Measurements from ENCODE around the gene CELA3A. TPM values are rescaled to one million over a fixed set of nuclear protein-coding genes. Genes with fewer than 3 reads are reported as not detected.

CELA3A gene
- polyA plus RNA-seq, 2 of the 4 experiments (the other 2 are of a cell fraction), result not detected

DNA sequence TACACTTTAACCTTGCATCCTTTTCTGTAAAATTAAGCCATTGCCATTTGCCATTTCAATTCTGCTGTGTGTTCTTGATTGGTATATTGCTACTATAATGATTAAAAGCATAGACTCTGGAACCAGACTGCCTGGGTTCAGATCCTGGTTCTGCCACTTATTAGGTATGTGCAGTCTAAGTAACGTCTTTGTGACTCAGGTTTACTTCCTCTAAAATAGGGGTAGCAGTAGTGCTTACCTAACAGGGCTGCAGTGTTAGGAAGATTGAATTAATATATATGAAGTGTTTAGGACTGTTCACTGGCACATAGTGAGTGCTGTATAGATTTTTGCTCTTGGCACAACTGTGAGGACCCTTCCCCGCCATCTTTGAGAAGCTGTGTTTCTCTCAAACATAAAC, 55.5 kb downstream of the CELA3A start:
- FAIRE-seq (no peak), DNase-seq (ENCODE audit: low read depth in 1 of 2, low spot score in 1 of 2) (no peak), ATAC-seq (no peak)
- H3K4me2 ChIP-seq, result no peak overlapping the region
- peaks cover 18% of the 10 kb centered on the region for H3K4me1 ChIP-seq
- ChIA-PET POLR2A (no interaction called here), CTCF (no interaction called here)
- WGBS (ENCODE audit: missing lambda C conversion rate), result 84% methylated on average over 2 of the region's 2 CpGs
- no peak overlapping the region for H3K27ac ChIP-seq
- no peaks in the 10 kb centered on the region for H3K9me3 ChIP-seq
- TF ChIP-seq TFCP2L1 (CRISPR knock-in tag; IDR thresholded peaks at IDR 0.05), result no peak
- no peak for TF ChIP-seq HOXA7 (CRISPR knock-in tag; IDR thresholded peaks at IDR 0.05)
- TF ChIP-seq, protein P1, sequence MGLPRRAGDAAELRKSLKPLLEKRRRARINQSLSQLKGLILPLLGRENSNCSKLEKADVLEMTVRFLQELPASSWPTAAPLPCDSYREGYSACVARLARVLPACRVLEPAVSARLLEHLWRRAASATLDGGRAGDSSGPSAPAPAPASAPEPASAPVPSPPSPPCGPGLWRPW (IDR thresholded peaks at IDR 0.05), result no peak
- TF ChIP-seq HOXB5 (CRISPR knock-in tag; IDR thresholded peaks at IDR 0.05), result no peak
- no peak for TF ChIP-seq RCOR1 (IDR thresholded peaks at IDR 0.05; ENCODE audit: low read depth, low read length)
- no peak for TF ChIP-seq SMC3 (IDR thresholded peaks at IDR 0.05)
- TF ChIP-seq RNF2 (IDR thresholded peaks at IDR 0.05; ENCODE audit: borderline replicate concordance, low read depth), result no peak
- no peak for TF ChIP-seq ZNF302 (CRISPR knock-in tag; IDR thresholded peaks at IDR 0.05)
- no peak overlapping the region for H3K4me3 ChIP-seq

DNA sequence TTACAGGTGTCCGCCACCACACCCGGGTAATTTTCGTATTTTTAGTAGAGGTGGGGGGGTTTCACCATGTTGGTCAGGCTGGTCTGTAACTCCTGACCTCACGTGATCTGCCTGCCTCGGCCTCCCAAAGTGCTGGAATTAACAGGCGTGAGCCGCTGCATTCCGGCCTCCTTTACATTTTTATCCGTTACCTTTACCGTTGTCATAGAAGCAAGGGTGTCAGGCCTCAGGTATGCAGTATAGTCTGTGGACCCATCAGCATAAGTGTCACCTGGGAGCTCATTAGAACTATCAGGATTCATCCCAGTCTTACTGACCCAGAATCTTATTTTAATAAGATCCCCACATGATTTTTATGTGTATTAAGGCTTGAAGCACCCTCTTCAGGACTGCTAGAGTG, 56.4 kb downstream of the CELA3A start:
- FAIRE-seq, result no peak
- H3K4me2 ChIP-seq, result no peak overlapping the region
- no peak overlapping the region for H3K4me3 ChIP-seq
- peaks cover 20% of the 10 kb centered on the region for H3K4me1 ChIP-seq
- no peak for ATAC-seq
- ChIA-PET POLR2A (no interaction called here), CTCF (no interaction called here)
- TF ChIP-seq MAFK (IDR thresholded peaks at IDR 0.05; ENCODE audit: partially characterized antibody) (no peak), TP53 (CRISPR knock-in tag; IDR thresholded peaks at IDR 0.05) (no peak), KDM5A (IDR thresholded peaks at IDR 0.05) (no peak), HDAC2 (IDR thresholded peaks at IDR 0.05) (no peak), HEYL (CRISPR knock-in tag; IDR thresholded peaks at IDR 0.05) (no peak), CBX2 (IDR thresholded peaks at IDR 0.05; ENCODE audit: borderline replicate concordance, low read depth) (no peak), RAD21 (conservative IDR thresholded peaks at IDR 0.05 in 1 of 2, IDR thresholded peaks at IDR 0.05 in 1 of 2) (no peak), NPAS2 (CRISPR knock-in tag; IDR thresholded peaks at IDR 0.05; ENCODE audit: borderline replicate concordance) (no peak)
- TF ChIP-seq, protein P1 (IDR thresholded peaks at IDR 0.05), result no peak
- TF ChIP-seq, protein P2, sequence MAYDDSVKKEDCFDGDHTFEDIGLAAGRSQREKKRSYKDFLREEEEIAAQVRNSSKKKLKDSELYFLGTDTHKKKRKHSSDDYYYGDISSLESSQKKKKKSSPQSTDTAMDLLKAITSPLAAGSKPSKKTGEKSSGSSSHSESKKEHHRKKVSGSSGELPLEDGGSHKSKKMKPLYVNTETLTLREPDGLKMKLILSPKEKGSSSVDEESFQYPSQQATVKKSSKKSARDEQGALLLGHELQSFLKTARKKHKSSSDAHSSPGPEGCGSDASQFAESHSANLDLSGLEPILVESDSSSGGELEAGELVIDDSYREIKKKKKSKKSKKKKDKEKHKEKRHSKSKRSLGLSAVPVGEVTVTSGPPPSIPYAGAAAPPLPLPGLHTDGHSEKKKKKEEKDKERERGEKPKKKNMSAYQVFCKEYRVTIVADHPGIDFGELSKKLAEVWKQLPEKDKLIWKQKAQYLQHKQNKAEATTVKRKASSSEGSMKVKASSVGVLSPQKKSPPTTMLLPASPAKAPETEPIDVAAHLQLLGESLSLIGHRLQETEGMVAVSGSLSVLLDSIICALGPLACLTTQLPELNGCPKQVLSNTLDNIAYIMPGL (CRISPR knock-in tag; IDR thresholded peaks at IDR 0.05; ENCODE audit: borderline replicate concordance), result no peak
- TF ChIP-seq, protein P3, sequence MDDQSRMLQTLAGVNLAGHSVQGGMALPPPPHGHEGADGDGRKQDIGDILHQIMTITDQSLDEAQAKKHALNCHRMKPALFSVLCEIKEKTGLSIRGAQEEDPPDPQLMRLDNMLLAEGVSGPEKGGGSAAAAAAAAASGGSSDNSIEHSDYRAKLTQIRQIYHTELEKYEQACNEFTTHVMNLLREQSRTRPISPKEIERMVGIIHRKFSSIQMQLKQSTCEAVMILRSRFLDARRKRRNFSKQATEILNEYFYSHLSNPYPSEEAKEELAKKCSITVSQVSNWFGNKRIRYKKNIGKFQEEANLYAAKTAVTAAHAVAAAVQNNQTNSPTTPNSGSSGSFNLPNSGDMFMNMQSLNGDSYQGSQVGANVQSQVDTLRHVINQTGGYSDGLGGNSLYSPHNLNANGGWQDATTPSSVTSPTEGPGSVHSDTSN (IDR thresholded peaks at IDR 0.05), result no peak
- TF ChIP-seq, protein P4, sequence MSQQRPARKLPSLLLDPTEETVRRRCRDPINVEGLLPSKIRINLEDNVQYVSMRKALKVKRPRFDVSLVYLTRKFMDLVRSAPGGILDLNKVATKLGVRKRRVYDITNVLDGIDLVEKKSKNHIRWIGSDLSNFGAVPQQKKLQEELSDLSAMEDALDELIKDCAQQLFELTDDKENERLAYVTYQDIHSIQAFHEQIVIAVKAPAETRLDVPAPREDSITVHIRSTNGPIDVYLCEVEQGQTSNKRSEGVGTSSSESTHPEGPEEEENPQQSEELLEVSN (IDR thresholded peaks at IDR 0.05; ENCODE audit: borderline replicate concordance, low read depth), result no peak
- TF ChIP-seq, protein P5, sequence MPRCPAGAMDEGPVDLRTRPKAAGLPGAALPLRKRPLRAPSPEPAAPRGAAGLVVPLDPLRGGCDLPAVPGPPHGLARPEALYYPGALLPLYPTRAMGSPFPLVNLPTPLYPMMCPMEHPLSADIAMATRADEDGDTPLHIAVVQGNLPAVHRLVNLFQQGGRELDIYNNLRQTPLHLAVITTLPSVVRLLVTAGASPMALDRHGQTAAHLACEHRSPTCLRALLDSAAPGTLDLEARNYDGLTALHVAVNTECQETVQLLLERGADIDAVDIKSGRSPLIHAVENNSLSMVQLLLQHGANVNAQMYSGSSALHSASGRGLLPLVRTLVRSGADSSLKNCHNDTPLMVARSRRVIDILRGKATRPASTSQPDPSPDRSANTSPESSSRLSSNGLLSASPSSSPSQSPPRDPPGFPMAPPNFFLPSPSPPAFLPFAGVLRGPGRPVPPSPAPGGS (IDR thresholded peaks at IDR 0.05), result no peak
- no peak overlapping the region for H3K27ac ChIP-seq
- H3K9me3 ChIP-seq, result no peaks in the 10 kb centered on the region
- DNase-seq (ENCODE audit: low read depth in 1 of 2, low spot score in 1 of 2), result no peak
- 94% methylated on average over 8 of the region's 10 CpGs for WGBS (ENCODE audit: missing lambda C conversion rate)

Small RNA genes lying within 50 kb of the gene (small RNA-seq; reads per million reads assigned to genes)
- gene RN7SL186P (0 reads per million in 6 experiments), gene RN7SL386P (0 reads per million in 6 experiments), gene RNU6-1022P (0 reads per million in 6 experiments), gene RNU6-776P (0 reads per million in 6 experiments)

Other genes with a start within 250 kb of the CELA3A start
- gene USP48, start 218.5 kb upstream of the CELA3A start, polyA plus RNA-seq (2011; rRNA removed), result 26.6 and 27.4 TPM in 2 replicates
- 22.4 to 23.8 TPM (median 22.8 TPM) in 3 replicates for gene USP48, start 218.5 kb upstream of the CELA3A start, polyA plus RNA-seq (2017; fragmentation: RNase III; extraction: RNeasy Plus Mini Kit Qiagen cat#74134 plus additional on column Dnase treatment)
- not detected in 2 replicates for gene LDLRAD2, start 189.4 kb upstream of the CELA3A start, polyA plus RNA-seq (2011; rRNA removed)
- gene LDLRAD2, start 189.4 kb upstream of the CELA3A start, polyA plus RNA-seq (2017; fragmentation: RNase III; extraction: RNeasy Plus Mini Kit Qiagen cat#74134 plus additional on column Dnase treatment), result 0.03 to 0.08 TPM (median 0.05 TPM) in 3 replicates
- 7.0 and 8.3 TPM in 2 replicates for gene HSPG2, start 64.3 kb upstream of the CELA3A start, polyA plus RNA-seq (2011; rRNA removed)
- gene HSPG2, start 64.3 kb upstream of the CELA3A start, polyA plus RNA-seq (2017; fragmentation: RNase III; extraction: RNeasy Plus Mini Kit Qiagen cat#74134 plus additional on column Dnase treatment), result 42.7 to 51.6 TPM (median 43.5 TPM) in 3 replicates
- not detected in 2 replicates for gene CELA3B, start 24.6 kb upstream of the CELA3A start, polyA plus RNA-seq (2011; rRNA removed)
- gene CELA3B, start 24.6 kb upstream of the CELA3A start, polyA plus RNA-seq (2017; fragmentation: RNase III; extraction: RNeasy Plus Mini Kit Qiagen cat#74134 plus additional on column Dnase treatment), result not detected in 3 replicates
- gene CDC42, start 51.1 kb downstream of the CELA3A start, polyA plus RNA-seq (2011; rRNA removed), result 212 and 251 TPM in 2 replicates
- gene CDC42, start 51.1 kb downstream of the CELA3A start, polyA plus RNA-seq (2017; fragmentation: RNase III; extraction: RNeasy Plus Mini Kit Qiagen cat#74134 plus additional on column Dnase treatment), result 151 to 159 TPM (median 155 TPM) in 3 replicates
- gene WNT4, start 141.4 kb downstream of the CELA3A start, polyA plus RNA-seq (2011; rRNA removed), result 0.62 and 0.85 TPM in 2 replicates
- gene WNT4, start 141.4 kb downstream of the CELA3A start, polyA plus RNA-seq (2017; fragmentation: RNase III; extraction: RNeasy Plus Mini Kit Qiagen cat#74134 plus additional on column Dnase treatment), result 0.13 to 0.33 TPM (median 0.23 TPM) in 3 replicates